Amygdala (tissue), 56 donors: Measurements from ENCODE around the gene HABP2.

Source experiments
- DNase-seq, 56 donors: peaks; one replicate each; lab custom pipeline; 2025; lab: John Stamatoyannopoulos, UW

The HABP2 gene

GRCh38 chr10:113552701-113553100, at the start of gene HABP2:
HABP2 (plus strand) TSS chr10:113553053; CDS start chr10:113553122, 69 bp downstream.
- no peak for DNase-seq

GRCh38 chr10:113503930-113504329, 48.9 kb upstream of the HABP2 start:
- no peak for DNase-seq

- no peak for DNase-seq
Observed at GRCh38 chr10:113504423-113504822, 48.4 kb upstream of the HABP2 start.

DNA sequence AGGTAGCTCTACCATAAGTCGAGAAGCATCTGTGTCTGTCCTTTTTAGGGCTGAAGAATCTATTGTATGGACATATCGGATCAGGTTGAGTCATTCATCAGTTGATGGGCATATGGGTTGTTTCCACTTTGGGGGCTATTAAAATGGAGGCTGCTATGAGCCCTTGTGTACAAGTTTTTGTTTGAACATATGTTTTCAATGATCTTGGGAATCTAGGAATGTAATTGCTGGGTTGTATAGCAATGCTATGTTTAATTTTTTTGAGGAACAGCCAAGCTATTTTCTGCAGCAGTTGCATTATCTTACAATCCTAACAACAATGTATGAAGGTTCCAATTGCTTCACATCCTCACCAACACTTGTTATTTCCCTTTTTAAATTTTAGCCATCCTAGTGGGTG, 46.4 kb upstream of the HABP2 start:
- DNase-seq: no peak

DNA sequence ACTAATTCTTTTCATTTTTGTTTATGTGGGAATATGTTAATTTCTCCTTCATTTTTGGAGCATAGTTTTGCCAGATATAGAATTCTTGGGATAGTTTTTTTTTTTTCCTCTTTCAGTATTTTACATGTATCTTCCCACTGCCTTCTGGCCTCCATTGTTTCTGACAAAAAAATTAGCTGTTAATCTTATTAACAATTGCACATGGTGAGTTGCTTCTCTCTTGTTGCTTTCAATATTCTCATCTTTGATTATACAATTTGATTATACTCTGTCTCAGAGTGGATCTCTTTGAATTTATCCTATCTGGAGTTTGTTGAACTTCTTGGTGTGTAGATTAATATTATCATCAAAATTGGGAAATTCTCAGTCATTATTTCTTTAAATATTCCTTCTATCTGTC, 41.4 kb upstream of the HABP2 start:
- DNase-seq: no peak

GRCh38 chr10:113515161-113515560, 37.7 kb upstream of the HABP2 start:
- DNase-seq: no peak

DNA sequence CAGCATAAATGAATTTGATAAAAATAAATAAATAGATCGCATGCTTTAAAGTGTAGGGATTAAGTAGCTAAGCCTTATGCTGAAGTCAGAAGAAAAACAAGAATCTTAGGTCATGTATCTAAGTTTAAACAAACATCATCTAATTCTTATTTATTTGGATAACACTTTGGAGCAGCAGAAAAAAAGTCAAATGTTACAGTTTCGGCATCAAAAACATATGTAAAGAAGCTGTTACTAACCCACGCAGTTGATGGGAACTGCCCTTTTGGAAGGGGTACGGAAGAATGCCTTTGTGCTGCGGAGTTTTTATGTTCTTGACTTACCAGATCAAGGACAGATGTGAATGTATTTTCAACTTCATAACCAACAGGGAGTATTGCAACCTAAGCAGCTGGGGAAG, 37.3 kb upstream of the HABP2 start:
- DNase-seq: no peak

- no peak for DNase-seq
Observed at GRCh38 chr10:113516061-113516460, 36.8 kb upstream of the HABP2 start.

DNA sequence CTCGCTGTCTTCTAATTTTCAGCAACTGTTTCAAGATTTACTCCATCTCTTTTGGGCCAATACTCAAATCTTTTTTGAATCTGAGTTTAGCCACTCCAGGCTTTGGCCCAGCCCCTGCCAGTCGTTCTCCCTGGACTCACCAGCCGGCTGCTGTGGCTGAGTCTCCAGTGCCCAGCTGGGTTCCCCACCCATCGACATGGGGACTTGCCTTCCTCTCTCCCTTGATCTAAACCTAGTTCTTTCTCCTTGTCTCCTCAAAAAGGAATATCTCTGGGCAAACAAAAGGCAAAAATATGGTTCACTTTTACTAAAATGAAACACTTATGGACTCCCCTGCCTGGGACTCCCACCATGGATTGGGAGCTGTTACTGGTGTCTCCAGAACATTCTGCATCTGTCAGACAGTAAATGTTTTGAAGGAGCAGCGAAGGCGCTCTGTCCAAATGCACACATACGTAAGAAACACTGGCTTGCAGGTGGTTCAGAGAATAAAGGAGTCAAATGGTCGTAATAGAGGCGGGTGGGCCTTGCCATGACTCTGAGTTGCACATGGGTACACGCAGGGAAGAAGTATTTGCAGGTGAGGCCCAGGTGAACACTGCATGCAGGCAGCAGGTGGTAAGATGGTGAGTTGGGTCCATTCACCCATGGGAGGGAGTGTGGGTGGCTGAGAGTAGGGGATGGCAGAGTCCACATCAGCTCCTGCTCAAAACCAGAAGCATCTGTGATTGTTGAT, 35.5 kb upstream of the HABP2 start:
- no peak for DNase-seq

- DNase-seq: no peak
Observed at GRCh38 chr10:113517901-113518260, 35.0 kb upstream of the HABP2 start.

DNA sequence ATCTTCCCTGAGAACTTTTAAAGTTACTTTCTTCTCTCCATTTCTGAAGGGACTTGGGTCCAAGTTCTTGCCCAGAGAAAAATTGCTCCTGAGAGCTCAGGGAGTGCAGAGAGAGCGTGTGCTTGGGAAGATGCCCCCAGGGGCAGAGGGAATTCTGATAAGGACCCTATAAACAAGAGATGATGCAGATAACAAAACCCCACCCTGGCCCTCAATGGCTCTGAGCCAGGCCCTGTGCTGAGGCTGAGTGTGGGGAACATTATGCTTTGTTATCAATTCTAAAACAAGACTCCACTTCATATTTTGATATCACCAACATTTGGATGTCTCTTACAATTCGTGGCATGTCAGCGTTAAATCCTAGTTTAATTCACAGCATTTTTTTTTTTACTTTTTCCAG, 34.4 kb upstream of the HABP2 start:
- DNase-seq: no peak

DNA sequence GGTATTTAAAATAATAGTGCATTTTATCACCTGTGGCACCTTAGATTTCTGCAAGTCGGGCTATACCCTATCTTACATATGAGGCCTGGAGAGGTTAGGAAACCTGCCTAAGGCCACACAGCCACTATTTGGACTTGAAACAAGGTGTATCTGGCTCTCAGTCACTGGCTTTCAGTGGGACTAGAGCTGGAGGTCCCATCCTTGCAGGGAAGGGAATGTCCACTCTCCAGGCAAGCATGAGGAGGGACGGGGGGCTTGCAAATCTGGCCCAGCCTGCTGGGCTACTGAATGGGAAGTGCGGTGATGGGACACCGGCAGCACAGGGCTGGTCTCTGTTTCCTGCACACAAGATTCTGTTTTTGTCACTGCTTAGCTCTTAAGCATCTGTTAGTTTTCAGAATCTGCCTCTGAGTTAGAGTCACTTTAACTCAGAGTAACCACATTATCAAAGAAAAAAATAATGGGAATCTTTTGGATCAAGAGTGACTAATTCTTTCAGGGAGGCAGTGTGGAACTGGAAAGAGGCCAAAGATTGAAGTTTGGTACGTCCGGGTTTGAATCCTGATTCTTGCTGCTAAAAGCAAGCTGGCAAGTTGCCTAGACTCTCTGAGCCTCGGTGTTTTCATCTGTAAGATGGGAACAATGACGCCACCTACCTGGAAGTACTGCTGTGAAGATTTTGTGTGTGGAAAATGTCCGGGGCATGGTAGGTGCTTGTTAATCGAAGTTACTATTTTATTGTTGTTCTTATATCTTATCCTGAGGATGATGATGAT, 33.8 kb upstream of the HABP2 start:
- no peak for DNase-seq

- no peak for DNase-seq
Observed at GRCh38 chr10:113519681-113520115, 33.2 kb upstream of the HABP2 start.

- DNase-seq: no peak
Observed at GRCh38 chr10:113520261-113520660, 32.6 kb upstream of the HABP2 start.

DNA sequence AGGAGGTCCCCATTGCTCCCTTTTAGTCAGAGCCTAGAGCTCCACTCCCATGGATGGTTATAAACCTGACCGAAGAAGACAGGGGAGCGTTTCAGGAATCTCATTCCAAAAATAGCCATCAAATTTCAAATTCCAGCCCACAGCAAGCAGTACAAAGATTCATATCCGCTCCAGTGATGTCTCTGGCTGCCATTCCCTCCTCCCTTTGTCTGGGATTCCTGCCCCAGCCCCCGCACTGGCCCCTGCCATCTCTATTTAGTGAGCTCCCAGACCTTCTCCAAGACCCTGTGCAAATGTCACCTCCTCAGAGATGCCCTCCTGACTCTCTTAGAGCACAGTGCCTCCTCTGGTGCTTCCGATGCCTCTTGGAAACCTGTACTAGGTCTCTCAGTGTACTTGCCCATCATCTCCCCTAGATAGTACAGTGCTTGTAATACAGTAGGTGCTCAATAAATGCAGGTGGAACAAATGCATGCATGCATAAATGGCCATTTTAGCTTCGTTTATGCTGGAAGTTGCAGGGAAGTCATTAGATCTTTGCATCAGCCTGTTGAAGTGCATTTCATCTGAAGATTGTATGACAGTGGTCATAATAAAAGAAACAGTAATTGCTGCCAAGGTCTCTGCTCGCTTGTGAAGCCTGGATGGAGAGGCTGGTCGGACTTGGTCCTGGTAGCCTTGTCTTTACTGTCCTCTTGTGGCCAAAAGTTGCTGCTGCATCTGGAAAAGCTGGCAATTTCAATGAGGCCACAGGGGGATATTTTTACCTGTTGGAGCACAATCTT, 32.0 kb upstream of the HABP2 start:
- peak in 39 of 56 donors; percentile 2 to 70 (median 22) for DNase-seq

- DNase-seq: no peak
Observed at GRCh38 chr10:113521475-113521795, 31.4 kb upstream of the HABP2 start.

DNA sequence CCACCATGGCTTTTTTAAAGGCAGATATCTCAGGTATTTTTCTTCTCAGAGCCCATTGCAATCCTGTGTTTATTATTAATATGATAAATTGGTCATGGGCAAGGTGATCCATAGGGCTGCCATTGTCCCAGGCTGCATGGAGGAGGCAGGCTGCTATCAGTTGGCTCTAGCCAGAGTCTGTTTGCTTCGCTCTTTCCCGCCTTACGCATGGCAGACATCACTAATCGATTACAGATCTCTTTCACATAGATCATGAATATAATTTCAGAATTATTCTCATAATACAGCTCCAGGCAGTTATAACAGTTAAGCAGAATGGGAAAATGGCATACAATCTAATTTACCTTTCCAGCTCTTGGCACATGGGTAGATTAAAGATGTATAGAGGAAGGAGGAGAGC, 30.4 kb upstream of the HABP2 start:
- no peak for DNase-seq

GRCh38 chr10:113523071-113523470, 29.8 kb upstream of the HABP2 start:
- DNase-seq: peak in 3 of 56 donors; percentile 4 to 24 (median 14)

DNA sequence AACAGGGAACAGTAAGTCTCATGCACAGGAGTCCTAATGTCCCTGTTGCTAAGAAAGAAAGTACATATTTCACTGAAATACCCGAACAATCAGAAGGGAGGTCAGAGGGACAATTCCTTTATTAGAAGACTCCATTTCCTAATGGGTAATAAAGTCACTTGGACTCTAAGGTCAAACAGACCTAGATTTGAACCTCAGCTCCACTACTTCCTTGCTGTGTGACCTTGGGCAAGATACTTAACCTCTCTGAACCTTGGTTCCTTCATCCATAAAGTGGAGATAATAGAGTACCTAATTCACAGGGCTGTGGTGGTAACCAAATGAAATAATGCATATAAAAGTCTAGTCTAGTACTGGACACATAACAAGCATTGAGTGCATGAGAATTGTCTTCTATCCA, 29.2 kb upstream of the HABP2 start:
- no peak for DNase-seq

GRCh38 chr10:113524120-113524519, 28.7 kb upstream of the HABP2 start:
- DNase-seq: no peak
